Sigmoid colon (tissue), 4 donors: ENCODE measurements around the gene B3GLCT.

Source experiments
- EP300 ChIP-seq, 4 donors: sonication (generic); formaldehyde crosslinking; IDR thresholded peaks; one replicate each; pipeline ENCODE4 v1.6.1; 2017; ENCODE audit warnings: antibody characterized with exemption in 4 of 4
- POLR2A ChIP-seq, 2 donors: fragments of 450-650 bp; IDR thresholded peaks; one replicate each; pipeline ENCODE4 v1.6.1; 2016; ENCODE audit warnings: antibody characterized with exemption in 2 of 2, mild to moderate bottlenecking in 2 of 2, moderate library complexity in 2 of 2
- POLR2AphosphoS5 ChIP-seq, 4 donors: sonication (generic); formaldehyde crosslinking; IDR thresholded peaks; one replicate each; pipeline ENCODE4 v1.6.1; 2017; ENCODE audit warnings: antibody characterized with exemption in 4 of 4
- TF ChIP-seq, protein P1 (sequence below), 4 experiments: fragments of 450-650 bp in 3 of 4; fragments of 200-600 bp in 1 of 4; IDR thresholded peaks; one replicate each; pipeline ENCODE4 v1.5.1; 2016 to 2019; ENCODE audit warnings: antibody characterized with exemption in 4 of 4, mild to moderate bottlenecking in 3 of 4, moderate library complexity in 2 of 4

- TF ChIP-seq EP300 (IDR thresholded peaks at IDR 0.05) (no peak), POLR2A (IDR thresholded peaks at IDR 0.05) (no peak), POLR2AphosphoS5 (IDR thresholded peaks at IDR 0.05) (no peak)
- TF ChIP-seq, protein P1, sequence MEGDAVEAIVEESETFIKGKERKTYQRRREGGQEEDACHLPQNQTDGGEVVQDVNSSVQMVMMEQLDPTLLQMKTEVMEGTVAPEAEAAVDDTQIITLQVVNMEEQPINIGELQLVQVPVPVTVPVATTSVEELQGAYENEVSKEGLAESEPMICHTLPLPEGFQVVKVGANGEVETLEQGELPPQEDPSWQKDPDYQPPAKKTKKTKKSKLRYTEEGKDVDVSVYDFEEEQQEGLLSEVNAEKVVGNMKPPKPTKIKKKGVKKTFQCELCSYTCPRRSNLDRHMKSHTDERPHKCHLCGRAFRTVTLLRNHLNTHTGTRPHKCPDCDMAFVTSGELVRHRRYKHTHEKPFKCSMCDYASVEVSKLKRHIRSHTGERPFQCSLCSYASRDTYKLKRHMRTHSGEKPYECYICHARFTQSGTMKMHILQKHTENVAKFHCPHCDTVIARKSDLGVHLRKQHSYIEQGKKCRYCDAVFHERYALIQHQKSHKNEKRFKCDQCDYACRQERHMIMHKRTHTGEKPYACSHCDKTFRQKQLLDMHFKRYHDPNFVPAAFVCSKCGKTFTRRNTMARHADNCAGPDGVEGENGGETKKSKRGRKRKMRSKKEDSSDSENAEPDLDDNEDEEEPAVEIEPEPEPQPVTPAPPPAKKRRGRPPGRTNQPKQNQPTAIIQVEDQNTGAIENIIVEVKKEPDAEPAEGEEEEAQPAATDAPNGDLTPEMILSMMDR (IDR thresholded peaks at IDR 0.05) = no peak
These were observed 8.0 kb upstream of the B3GLCT start for GRCh38 chr13:31191748-31192147.
